GM19395 (cell line): Measurements from ENCODE around the gene EEFSEC.

Experiments
- ATAC-seq: cut with Tn5 transposase; IDR thresholded peaks from one replicate; pipeline ENCODE4 v1.9.1; 2021; ENCODE audit warnings: mild to moderate bottlenecking, moderate library complexity; ENCODE audit not compliant: unreplicated experiment

EEFSEC gene

GRCh38 chr3:128313071-128313725, 159.9 kb downstream of the EEFSEC start:
- ATAC-seq = no peak

GRCh38 chr3:128313935-128314334, 160.7 kb downstream of the EEFSEC start:
- no peak for ATAC-seq

GRCh38 chr3:128315313-128315712, 162.0 kb downstream of the EEFSEC start:
- no peak for ATAC-seq

GRCh38 chr3:128316481-128316891, 163.2 kb downstream of the EEFSEC start:
- no peak for ATAC-seq

GRCh38 chr3:128317101-128317697, 163.9 kb downstream of the EEFSEC start:
- no peak for ATAC-seq

GRCh38 chr3:128317698-128318231, 164.5 kb downstream of the EEFSEC start:
- ATAC-seq = no peak

GRCh38 chr3:128318275-128318941, 165.1 kb downstream of the EEFSEC start:
- ATAC-seq = no peak

- ATAC-seq = no peak
These were observed 165.8 kb downstream of the EEFSEC start for GRCh38 chr3:128319107-128319506.

GRCh38 chr3:128319741-128320141, 166.5 kb downstream of the EEFSEC start:
- no peak for ATAC-seq

- ATAC-seq = no peak
These were observed 167.5 kb downstream of the EEFSEC start for GRCh38 chr3:128320551-128321340.

- ATAC-seq = no peak
These were observed 168.1 kb downstream of the EEFSEC start for GRCh38 chr3:128321418-128321817.

GRCh38 chr3:128322030-128323022, 169.0 kb downstream of the EEFSEC start:
- ATAC-seq = no peak

- ATAC-seq = no peak
These were observed 170.2 kb downstream of the EEFSEC start for GRCh38 chr3:128323206-128324081.

- no peak for ATAC-seq
These were observed 171.8 kb downstream of the EEFSEC start for GRCh38 chr3:128324911-128325592.

- no peak for ATAC-seq
These were observed 173.0 kb downstream of the EEFSEC start for GRCh38 chr3:128326051-128326823.

- no peak for ATAC-seq
These were observed 174.3 kb downstream of the EEFSEC start for GRCh38 chr3:128327606-128328031.
